Endothelial cell of umbilical vein (primary cell): ENCODE results near the gene ACTL10.

ENCODE experiments used
- MAX ChIP-seq: IDR thresholded peaks from 2 replicates; pipeline ENCODE4 v1.6.1; 2011; ENCODE audit not compliant: insufficient read depth, insufficient read length
- TF ChIP-seq, protein P1 (sequence below), 2 donors: IDR thresholded peaks; 1 replicate in 1 of 2; 2 replicates in 1 of 2; pipeline ENCODE4 v1.5.1; 2011; ENCODE audit warnings: low read length in 2 of 2, mild to moderate bottlenecking in 2 of 2, moderate library complexity in 2 of 2, control low read depth in 1 of 2, inconsistent platforms in 1 of 2, low read depth in 1 of 2; ENCODE audit not compliant: insufficient read depth in 1 of 2; ENCODE audit errors: extremely low read depth in 1 of 2

- TF ChIP-seq, protein P1, sequence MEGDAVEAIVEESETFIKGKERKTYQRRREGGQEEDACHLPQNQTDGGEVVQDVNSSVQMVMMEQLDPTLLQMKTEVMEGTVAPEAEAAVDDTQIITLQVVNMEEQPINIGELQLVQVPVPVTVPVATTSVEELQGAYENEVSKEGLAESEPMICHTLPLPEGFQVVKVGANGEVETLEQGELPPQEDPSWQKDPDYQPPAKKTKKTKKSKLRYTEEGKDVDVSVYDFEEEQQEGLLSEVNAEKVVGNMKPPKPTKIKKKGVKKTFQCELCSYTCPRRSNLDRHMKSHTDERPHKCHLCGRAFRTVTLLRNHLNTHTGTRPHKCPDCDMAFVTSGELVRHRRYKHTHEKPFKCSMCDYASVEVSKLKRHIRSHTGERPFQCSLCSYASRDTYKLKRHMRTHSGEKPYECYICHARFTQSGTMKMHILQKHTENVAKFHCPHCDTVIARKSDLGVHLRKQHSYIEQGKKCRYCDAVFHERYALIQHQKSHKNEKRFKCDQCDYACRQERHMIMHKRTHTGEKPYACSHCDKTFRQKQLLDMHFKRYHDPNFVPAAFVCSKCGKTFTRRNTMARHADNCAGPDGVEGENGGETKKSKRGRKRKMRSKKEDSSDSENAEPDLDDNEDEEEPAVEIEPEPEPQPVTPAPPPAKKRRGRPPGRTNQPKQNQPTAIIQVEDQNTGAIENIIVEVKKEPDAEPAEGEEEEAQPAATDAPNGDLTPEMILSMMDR (IDR thresholded peaks at IDR 0.05; ENCODE audit: extremely low read depth in 1 of 2, insufficient read depth in 1 of 2, low read depth in 1 of 2, low read length in 2 of 2) = no peak
- no peak for TF ChIP-seq MAX
Observed at GRCh38 chr20:33653900-33654596, 12.7 kb upstream of the ACTL10 start.
